ENCODE data around the gene WDR86.

Gene WDR86

DNA sequence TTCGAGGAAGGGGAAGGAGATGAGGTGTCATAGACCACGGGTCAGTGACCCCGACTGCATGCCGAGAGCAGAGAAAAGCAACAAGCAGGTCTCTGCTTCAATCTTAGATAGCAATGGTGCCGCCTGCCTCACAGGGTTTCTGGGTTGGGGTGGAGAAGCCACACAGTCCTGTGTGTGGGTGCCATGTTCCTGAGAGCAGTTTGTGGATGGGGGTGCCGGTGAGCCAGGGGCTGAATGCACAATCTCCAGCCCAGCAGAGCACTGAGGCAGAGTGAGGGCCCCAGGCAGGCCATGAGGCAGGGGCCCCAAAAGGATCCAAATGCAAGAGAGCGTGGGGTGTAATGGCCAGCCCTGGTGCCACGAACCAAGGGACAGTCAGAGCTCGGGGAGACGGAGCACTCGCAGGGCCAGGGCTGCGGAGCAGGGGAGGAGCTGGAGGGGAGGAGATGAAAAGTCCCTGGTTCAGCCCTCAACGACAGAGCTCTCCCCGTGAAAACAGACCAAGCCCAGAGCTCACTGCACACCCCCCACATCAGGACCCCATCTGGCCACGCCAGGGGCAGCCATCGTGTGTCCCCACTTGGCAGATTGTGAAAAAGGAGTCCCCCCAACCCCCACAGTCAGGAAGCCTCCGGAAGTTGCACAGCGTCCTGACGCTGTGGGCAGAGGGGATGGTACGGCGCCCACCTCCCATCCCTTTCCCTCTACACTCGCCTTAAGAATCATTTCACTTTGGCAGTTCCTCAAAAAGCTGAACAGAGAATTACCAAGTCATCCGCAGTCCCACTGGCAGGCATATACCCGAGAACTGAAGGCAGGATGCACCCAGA is 19.9 kb downstream of the WDR86 start:
- no peak for DNase-seq

DNA sequence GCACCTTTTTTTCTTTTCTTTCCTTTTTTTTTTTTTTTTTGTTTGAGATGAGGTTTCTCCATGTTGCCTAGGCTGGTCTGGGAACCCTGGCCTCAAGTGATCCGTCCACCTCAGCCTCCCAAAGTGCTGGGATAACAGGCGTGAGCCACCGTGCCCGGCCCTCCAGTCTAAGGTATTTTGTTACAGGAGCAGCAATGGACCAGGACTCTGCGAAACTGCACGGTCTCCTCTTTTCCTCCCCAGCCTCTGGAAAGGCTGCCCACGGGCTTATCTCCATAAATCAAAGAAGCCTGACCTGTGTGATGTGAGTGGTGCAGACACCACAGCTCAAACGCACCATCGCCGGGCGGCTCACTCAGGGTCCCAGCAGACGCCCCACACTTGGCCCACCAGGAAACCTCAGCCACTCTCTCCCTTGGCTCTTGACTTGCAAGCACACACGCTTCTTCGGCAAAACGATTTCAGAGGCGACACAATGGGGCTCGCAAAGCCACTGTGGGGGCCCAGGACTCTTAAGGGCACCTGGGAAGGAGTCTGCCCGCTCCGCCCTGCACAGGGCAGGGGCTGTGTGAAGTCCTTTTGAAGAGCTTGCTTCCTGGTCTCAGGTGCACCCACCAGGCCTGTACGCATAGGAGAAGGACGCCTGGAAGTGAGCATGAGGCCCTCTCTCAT is 20.6 kb downstream of the WDR86 start:
- DNase-seq, result no peak

DNA sequence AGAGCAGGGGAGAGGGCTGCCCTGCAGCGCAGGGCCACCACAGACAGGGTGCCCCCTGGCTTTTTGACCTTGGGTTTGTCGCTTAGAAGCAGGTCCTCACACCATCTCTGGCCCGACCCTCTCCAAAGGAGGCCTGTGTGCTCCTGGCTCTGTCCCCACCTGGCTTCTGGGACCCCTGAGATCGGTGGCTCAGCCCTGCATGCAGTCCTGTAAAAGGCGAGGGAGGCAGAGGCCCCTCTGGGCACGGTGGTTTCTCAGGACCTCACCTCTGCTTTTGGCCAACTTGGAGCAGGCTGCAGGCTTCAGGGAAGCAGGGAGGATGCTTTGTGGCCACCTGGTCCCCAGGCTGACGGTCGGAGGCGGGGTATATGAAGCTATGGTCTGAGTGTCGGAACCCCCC is 21.4 kb downstream of the WDR86 start:
- no peak for DNase-seq

DNA sequence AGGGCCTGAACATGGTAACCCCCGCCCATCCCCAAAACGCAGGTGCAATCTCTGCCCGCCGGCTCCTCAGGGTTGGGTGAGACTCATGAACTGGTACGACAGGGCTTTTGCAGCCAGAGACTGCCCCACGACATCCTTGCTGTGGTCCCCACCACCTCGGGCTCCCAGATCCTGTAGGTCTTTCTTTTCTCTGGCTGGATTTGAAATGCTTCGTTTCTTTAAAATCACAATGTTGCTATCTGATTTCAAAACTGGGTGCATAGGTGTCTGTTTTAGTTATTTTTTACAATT is 21.9 kb downstream of the WDR86 start:
- no peak for DNase-seq

DNA sequence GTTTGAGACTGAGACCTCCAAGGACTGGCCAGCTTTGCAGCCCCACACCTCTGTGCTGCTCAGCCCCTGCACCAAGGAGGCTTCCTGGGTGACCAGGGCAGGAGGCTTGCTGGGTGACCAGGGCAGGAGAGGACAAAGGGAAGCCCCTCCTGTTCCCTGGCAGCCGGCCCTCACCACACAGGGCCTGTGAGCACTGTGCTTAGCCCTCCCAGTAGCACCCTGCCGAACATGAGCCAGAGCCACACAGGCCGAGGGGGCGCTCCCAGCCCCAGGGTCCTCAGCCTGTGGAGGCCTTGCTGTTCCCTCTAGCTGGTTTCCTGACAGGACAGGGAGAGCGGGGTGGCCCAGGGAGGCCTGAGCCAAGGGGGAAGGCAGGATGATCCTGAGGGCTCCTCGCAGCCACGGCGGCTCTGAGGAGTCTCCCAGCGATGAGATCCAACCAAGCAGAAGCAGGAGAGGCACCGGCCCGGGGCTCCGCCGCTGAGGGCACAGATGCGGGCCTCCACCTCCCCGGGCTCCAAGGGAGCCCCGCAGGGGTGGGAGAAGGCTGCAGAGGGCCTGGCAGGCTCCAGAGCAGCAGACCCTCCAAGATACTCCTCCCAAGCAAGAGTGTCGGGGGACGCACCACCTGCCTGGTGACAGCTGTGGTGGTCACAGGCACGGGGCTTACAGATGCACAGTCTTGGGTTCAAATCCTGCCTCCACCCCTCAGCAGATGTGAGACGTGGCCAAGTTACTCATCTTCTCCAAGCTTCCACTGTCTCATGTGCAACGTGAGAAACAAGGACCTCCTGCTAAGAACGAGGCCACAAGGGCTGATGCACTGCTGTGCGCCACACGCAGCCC is 22.5 kb downstream of the WDR86 start:
- no peak for DNase-seq

DNA sequence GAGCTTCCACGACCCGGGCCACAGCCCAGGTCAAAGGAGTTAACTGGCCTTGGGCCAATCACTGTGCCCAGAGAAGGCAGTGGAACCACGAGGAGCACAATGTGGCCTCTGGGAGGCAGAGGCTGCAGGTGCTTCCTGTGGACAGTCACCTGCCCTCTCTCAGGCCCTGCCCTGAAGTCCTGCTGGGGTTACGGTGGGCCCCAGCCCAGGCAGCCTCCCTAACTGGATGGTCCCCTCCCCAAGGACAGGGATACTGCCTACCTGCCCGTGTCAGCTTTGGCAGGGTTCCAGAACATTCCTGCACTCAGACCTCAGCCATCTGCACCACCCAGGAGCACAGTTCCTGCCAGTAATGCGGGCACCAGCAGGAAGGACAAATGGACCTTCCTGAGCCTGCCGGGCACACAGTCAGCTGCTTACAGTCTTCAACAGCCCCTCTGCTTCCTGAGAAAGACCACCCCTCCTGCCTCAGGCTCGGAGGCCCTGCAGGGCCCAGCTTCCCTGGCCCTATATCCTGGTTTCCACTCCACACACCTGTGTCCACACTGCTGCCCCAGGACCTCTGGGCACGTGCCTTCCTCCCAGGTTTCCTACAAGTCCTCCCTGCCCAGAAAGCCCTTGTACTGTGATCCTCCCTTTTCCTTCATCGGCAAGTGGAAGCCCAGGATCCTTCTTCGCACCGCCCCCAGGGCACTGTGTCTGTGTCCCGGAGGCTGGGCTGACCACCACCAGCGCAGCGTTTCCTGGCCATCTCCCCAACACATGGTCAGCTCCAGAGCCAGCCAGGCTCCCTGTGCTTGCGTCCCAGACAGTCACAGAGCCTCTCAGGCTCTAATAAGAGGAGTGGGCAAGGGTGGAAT is 23.3 kb downstream of the WDR86 start:
- no peak for DNase-seq

DNA sequence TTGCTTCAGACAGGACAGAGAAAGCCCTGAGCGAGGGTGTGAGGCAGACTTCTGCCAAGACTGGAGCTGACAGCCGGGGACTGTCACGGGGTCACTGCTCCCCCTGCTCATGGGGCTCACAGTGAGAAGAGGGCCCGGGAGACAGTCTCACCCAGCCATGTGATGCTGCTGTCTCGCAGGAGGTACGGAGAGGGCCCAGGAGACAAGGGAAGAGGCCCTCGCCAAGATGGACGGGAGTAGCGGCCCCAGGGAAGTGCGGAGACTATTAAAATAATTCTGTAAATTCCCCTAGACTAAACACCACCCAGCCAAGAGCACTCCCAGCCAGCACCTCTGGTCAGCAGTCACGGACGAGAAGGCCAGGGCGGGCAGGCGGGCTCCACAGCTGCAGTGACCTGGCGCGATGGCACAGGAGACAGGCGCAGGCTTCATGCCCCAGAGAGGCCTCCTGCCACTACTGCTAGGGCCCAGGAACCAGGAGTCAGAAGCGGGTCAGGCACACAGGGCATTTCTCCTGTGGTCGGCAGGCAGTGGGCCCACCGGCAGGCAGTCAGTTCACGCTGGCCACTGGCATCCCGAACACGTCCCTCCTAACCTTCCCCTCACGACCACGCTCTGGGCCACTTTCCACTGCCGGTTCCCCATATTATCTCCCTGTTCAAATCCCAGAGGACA is 24.1 kb downstream of the WDR86 start:
- DNase-seq, result no peak

DNA sequence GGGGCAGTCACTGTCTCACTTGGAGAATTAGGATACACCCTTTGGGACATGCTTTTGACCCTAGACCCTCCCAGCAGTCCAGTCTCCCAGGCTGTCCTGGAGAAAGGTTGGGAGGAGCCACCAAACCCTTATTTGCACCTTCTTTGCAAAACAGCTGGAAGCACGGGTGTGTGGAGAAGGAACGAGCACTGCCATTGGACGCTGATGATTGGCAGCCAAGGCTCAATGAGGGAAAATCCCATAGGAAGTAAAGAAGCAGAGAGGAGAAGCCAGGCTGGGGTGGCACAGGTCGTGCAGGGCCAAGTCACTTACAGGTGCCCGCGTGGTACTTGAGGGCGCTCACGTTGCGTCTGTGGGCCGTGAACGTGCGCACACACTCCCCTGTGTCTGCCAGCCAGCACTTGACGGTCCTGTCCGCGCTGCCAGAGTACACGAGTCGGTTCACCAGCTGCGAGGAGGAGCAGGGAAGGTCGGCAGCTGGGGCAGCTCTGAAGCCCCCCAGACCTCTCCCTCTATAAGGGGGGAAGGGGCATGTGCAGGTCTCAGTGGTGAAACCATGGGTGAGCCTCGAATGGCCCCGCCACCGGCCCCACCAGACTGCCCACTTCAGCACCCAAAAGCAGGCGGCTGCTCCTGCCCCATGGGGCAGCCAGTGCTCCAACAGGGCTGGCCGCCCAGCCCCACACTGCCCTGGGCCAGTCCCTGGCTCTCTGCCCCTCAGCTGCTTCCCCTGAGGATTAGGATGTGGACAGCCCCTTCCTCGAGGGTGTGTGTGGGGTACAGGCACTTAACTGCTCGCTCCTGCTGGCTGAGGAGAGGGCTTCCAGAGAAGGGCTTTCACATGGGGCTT is 24.8 kb downstream of the WDR86 start:
- no peak for DNase-seq

DNA sequence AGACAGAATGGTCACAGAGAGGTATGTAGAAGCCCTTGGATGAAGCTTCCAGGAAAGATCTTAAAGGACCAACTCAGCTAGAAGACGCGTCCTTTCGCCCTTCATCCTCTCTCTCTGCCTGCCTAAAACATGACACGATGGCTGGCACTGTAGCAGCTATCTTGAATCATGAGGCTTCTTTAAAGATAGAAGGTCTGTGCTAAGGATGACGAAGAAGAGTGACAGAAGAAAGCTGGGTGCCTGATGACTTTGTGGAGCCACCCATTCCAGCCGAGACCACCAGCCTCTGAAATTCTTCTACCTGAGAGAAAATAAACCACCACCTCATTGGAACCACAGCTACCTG is 25.5 kb downstream of the WDR86 start:
- DNase-seq, result no peak

DNA sequence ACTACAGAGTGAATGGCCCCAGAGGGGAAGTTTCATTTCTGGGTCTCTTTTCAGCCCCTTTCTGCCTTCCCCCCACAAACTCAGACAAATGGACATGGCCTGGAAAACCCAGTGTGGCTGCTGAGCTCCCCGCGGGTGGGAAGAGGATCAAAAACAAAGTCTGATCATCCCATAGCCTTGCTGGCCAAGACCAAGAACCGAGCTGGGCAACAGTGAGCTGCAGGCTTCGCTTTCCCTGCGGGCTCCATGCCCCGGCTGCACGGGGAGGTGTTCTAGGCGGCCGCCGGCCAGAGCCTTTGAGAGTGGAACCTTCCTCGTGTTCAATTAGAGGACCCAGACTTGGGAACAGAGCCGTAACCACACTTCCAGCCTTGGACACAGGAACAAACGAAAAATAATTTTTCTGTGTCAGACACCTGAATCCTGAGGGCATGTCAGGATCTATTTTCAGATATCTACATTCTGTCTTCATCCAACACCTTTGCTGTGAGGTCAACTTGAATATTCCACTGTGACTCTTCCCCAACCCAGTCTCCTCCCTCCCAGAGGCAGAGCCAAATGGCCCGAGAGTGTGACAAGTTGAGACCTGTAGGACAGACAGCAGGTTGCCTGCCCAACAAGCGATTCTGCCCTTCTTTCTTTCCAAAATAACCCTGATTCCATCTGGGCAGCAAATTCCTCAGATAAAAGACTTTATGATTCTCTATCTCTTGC is 26.0 kb downstream of the WDR86 start:
- DNase-seq, result no peak

DNA sequence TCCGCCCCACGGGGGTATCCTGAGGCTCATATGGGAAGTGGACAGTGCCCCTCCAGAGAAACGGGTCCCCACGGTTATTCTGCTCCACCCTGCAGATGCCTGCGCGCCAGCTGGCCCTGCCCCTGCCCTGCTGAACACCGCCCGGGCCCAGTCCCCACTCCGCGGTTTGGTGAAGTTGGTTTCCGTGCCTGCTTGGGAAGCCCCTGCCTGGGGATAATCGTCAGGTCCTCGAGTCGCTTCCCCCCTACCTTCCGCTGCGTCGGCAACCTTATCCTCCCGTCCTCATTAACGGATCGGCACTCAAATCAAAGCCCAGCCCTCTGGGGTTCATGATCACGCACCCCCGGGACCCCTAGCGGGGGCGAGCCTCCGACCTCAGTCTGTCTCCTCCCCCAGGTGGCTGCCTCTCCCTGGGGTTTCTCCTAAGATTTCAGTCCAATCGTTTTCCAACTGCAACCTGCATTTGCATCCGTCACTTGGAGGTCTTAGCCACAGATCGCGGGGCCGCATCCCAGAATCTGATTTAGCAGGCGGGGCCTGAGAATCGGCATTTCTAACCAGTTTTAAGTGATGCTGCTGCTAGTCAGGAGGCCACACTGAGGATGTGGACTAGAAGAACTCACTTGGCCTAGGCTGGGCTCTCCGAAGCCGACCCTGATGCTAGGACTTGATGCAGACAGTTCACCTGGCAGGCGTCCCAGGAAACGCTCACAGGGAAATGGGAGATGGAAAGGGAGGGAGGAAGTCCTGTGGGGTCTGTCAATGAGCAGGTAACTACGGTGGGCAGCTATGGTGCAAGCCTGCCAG is 27.6 kb downstream of the WDR86 start:
- no peak for DNase-seq

DNA sequence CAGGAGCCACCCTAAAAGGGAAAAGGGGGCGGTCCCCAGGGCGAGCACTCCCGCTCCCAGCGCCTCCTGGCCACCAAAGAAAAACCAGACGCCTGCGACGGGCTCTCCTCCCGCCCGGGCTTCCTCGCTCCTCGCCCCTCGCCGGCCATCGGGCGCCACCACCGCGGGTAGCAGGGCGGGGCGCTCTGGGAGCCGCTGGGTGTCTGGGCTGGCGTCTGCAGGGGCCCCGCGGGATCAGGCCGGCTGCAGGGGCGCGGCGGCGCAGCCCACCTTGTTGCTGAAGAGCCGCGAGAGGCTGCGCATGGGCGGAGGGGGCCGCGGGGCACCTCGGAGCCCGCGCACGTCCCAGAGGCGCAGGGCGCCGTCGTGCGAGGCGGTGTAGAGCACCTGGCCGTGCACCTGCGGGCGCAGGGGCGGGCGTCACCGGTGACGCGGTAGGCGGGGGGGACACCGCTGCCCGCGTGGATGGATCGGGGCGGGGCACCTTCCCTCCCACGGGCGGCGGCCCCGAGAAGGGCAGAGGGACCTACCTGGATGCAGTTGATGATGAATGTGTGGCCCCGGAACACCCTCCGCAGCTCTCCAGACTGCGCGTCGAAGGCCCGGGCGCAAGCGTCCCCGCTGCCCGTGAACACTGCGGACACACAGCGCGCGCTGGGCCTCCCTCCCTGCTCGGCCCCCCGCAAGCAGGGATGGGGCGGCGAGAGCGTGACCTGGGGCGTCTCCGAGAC is 28.3 kb downstream of the WDR86 start:
- DNase-seq, result peak; percentile 26

DNA sequence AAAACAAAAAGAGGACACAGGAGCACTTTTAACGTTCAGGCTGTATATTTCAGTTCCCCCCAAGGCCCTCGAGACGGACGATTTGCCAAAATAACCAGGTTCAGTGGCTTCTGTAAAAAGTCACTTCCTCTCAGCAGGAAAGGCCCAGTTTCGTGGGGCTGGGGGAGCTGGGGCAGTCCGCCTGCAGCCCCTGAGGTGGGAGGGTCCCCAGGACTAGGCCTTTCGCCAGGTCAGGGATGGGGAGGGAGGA is 28.8 kb downstream of the WDR86 start:
- no peak for DNase-seq

DNA sequence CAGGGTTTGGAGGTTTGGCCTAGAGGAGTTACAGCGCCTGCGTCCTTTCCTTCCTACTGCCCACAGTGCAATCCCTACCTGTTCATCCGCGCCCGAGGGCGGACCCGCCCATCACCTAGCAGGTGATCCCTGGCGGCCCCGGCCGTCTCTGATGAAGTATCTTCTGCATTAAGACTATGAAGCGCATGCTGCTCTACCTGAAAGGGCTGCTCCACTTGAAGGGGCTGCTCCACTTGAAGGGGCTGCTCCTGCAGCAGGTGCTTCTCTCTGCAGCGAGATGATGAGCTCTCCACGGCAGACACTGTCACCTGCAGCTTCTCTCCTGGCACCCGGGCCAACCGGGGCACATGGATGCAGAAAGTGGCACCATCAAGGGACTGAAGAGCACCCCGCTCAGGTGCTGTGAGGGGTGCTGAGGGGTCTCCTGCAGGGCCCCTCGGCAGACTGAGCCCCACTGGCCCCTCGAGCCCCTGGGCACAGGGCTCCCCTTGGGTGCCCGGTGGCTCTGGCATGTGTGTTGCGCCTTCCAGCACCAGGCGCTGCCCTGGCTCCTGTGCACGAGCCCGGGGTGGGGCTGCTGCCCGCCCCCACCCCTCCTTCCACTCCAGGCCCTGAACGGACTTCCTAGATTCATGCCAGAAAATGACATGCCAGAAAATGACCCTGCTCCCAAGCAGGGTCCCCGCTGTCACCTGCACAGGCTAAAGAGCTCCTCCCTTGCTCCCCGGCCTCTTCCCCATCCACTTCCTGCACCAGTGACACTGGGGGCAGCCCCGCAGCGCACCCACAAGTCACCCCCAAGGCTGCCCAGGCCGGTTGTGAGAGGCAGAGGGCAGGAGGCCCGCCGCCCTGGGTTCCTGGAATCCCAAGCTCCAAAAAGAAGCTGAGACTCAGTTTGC is 29.4 kb downstream of the WDR86 start:
- DNase-seq, result no peak

DNA sequence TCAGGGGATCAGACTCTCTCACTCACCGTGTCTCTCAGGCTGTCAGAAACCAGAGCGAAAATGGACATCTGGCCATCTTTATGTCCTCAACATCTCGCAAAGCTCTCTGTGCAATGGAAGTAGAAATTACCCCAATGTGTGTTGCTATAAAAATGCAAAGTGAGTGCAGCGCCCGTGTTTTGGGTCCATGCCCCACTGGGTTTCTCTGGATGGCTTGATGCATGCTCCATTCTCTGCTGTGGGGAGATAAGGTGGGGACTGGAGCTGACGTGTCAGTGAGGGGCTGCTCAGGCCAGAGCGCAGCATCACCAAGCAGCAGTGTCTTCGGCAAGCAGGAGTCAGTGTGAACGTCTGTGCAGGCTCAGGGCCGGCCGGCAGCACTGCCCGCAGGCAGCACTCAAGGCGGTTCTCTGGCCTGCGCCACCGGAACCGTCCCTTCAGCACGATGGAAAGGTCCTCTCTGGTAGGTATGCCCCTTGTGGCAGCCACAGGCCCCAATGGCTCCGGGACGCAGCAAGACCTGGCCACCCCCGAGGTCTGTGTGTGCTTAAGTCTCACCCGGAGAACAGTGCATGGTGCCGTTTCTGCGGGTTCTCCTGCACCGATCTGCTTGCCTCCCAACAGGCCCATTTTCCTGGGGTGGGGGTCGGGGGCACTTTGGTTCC is 30.2 kb downstream of the WDR86 start:
- DNase-seq, result no peak

DNA sequence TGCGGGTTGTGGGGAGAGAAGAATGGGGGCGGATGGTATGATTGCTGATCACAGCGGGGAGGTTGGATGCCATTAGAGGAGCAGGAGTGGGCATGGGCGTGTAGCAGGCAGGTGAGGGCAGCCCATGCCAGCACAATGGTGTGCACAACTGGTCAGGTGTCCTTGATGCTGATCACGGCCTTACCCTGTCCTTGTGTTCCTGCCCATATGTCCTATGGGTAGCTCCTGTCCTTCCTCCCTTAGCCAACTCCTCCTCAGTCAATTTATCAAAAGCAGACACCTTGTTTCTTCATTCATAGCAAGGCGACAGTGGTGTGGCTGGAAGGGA is 30.7 kb downstream of the WDR86 start:
- DNase-seq, result no peak

DNA sequence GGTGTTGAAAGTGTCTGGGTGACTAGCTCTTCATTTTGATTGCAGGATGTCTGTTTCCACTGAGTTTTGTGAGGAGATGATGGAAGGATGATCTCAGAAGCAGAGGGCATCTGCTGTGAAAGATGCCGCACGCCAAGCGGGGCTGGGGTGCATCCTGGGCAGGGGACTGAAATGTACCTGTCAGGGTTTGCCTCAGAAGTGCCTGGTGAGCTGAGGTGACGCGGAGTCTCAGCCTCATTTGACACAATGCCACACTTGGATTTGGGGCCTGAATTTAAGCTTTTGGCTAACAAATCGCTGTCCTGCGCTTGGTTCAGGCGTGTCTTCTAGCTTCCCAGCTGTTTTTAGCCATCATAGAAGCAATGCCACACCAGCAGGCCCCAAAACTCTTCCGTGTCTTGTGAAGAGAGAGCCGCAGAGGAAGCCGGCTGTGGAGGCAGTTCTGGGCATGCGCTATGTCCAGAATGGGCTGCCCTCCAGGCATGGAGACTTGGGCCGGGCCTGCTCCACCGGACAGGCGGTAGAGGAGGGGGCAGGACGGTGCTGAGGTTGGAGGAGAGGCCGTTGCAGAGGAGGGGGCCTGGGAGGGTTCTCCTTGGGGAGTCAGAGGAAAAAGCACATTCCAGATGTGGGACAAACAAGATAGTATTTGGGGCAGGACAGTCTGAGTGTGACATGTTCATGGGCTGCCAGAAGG is 31.2 kb downstream of the WDR86 start:
- DNase-seq, result no peak
